GM12878 (cell line): ENCODE measurements around the gene IRAK3. TPM values are rescaled to one million over a fixed set of nuclear protein-coding genes. Genes with fewer than 3 reads are reported as not detected.

Source experiments
- ATAC-seq: fragments of 200-7000 bp; cut with Tn5 transposase; 3 replicates; pipeline ENCODE4 v1.9.1; 2020; ENCODE audit warnings: mild to moderate bottlenecking, moderate library complexity
- BruUV-seq: library from RNA; stranded (reverse); fragments of 400-500 nt; replicated peaks from 2 replicates; lab custom pipeline; 2021; lab: Mats Ljungman, UMichigan
- CTCF ChIA-PET: fragments of 300-600 bp; sonication (Branson Sonifier 250); formaldehyde crosslinking; extraction: SDS; loops from one replicate; lab custom pipeline; 2021; ENCODE audit warnings: inconsistent platforms; lab: Yijun Ruan, JAX
- POLR2A ChIA-PET: fragments of 350-600 bp; formaldehyde crosslinking; extraction: SDS; loops from one replicate; lab custom pipeline; 2021; ENCODE audit warnings: inconsistent platforms; lab: Charles Lee
- RAD21 ChIA-PET: fragments of 300-600 bp; sonication (Branson Sonifier 250); formaldehyde crosslinking; loops from one replicate; lab custom pipeline; 2023; ENCODE audit warnings: antibody characterized with exemption; ENCODE audit not compliant: unreplicated experiment; lab: Charles Lee
- SMC1A ChIA-PET: fragments of 300-600 bp; sonication (Branson Sonifier 250); formaldehyde crosslinking; loops from one replicate; lab custom pipeline; 2023; ENCODE audit not compliant: unreplicated experiment, uncharacterized antibody; lab: Charles Lee
- DNase-seq: peaks from one replicate; pipeline ENCODE4 v3.0.0-alpha.2; 2011; ENCODE audit warnings: low read depth, low spot score
- FAIRE-seq: peaks from 3 replicates; lab custom pipeline; 2011; peaks lifted over from hg19 to GRCh38; lab: Jason Lieb, UNC
- H2AFZ ChIP-seq: 2 replicates; pipeline ENCODE4 v1.6.0; 2011; ENCODE audit warnings: low read depth, low read length, control low read depth; ENCODE audit not compliant: control insufficient read depth
- H3K27ac ChIP-seq: 2 replicates; pipeline ENCODE4 v1.5.1; 2011; ENCODE audit warnings: control low read depth; ENCODE audit not compliant: control insufficient read depth, insufficient read depth
- H3K27me3 ChIP-seq, 2 experiments: replicated peaks in 1 of 2; 2 replicates each; pipeline versions ENCODE4 v1.6.0 to v1.6.1; 2011; ENCODE audit warnings: low read length in 1 of 2; ENCODE audit not compliant: control insufficient read depth in 2 of 2, insufficient read depth in 2 of 2
- H3K36me3 ChIP-seq, 2 experiments: 2 replicates each; pipeline ENCODE4 v1.5.1; 2011; ENCODE audit warnings: low read length in 1 of 2; ENCODE audit not compliant: control insufficient read depth in 2 of 2, insufficient read depth in 2 of 2
- H3K4me1 ChIP-seq: 2 replicates; pipeline ENCODE4 v1.6.1; 2011; ENCODE audit warnings: mild to moderate bottlenecking, low read length, moderate library complexity, mixed read lengths; ENCODE audit not compliant: control insufficient read depth, insufficient read depth
- H3K4me2 ChIP-seq: 2 replicates; pipeline ENCODE4 v1.6.0; 2011; ENCODE audit warnings: control low read depth; ENCODE audit not compliant: control insufficient read depth, insufficient read depth
- H3K4me3 ChIP-seq: fragments of 200-600 bp; sonication (generic); 2 replicates; pipeline ENCODE4 v1.5.1; 2016
- H3K79me2 ChIP-seq: 2 replicates; pipeline ENCODE4 v1.6.0; 2011; ENCODE audit warnings: low read length; ENCODE audit not compliant: control insufficient read depth, insufficient read depth
- H3K9ac ChIP-seq: 2 replicates; pipeline ENCODE4 v1.8.0; 2011; ENCODE audit warnings: low read length, control low read depth, mixed read lengths; ENCODE audit not compliant: control insufficient read depth, insufficient read depth
- H3K9me3 ChIP-seq: replicated peaks from 3 replicates; pipeline ENCODE4 v1.5.1; 2011; ENCODE audit warnings: mild to moderate bottlenecking, low read length; ENCODE audit not compliant: control insufficient read depth, insufficient read depth
- H4K20me1 ChIP-seq: 2 replicates; pipeline ENCODE4 v1.6.0; 2011; ENCODE audit not compliant: control insufficient read depth, insufficient read depth
- ATF3 ChIP-seq: IDR thresholded peaks from 2 replicates; pipeline ENCODE4 v1.6.1; 2011; ENCODE audit warnings: low read depth, mild to moderate bottlenecking, low read length, moderate library complexity, borderline replicate concordance; ENCODE audit errors: extremely low read depth
- CEBPB ChIP-seq, 2 experiments: fragments of 150-350 bp in 1 of 2; IDR thresholded peaks; 2 replicates each; pipeline ENCODE4 v1.6.1; 2012 to 2014; ENCODE audit warnings: low read depth in 2 of 2, low read length in 2 of 2, borderline replicate concordance in 1 of 2, inconsistent platforms in 1 of 2
- CHD1 ChIP-seq: IDR thresholded peaks from 2 replicates; pipeline ENCODE4 v1.6.1; 2012; ENCODE audit warnings: low read depth, low read length, improper control_type of control experiment
- ETV6 ChIP-seq, 2 experiments: fragments of 450-650 bp in 1 of 2; IDR thresholded peaks in 1 of 2; conservative IDR thresholded peaks in 1 of 2; 2 replicates each; pipeline ENCODE4 v1.6.1; 2014; ENCODE audit warnings: antibody characterized with exemption in 1 of 2, borderline replicate concordance in 1 of 2, low read depth in 1 of 2, mild to moderate bottlenecking in 1 of 2, moderate library complexity in 1 of 2
- NBN ChIP-seq: fragments of 450-650 bp; IDR thresholded peaks from 2 replicates; pipeline ENCODE4 v1.6.1; 2016
- RELB ChIP-seq: fragments of 450-650 bp; IDR thresholded peaks from 2 replicates; pipeline ENCODE4 v1.6.1; 2017; ENCODE audit warnings: low read depth, mild to moderate bottlenecking, moderate library complexity
- YBX1 ChIP-seq: fragments of 450-650 bp; IDR thresholded peaks from 2 replicates; pipeline ENCODE4 v1.6.1; 2016; ENCODE audit warnings: antibody characterized with exemption
- YY1 ChIP-seq: IDR thresholded peaks from 2 replicates; pipeline ENCODE4 v1.6.1; 2011; ENCODE audit warnings: low read depth, mild to moderate bottlenecking, low read length
- ZNF384 ChIP-seq: IDR thresholded peaks from 2 replicates; pipeline ENCODE4 v1.6.1; 2012; ENCODE audit warnings: low read depth, mild to moderate bottlenecking, low read length, improper control_type of control experiment, borderline replicate concordance
- WGBS: methylation state at CpG from one replicate; pipeline ENCODE4 v1.1.6; 2016; ENCODE audit warnings: low lambda C conversion rate; ENCODE audit not compliant: insufficient replicate concordance, insufficient coverage; ENCODE audit errors: missing lambda C conversion rate; 5-methylcytosine and 5-hydroxymethylcytosine counted together
- in situ Hi-C: fragments of 300-500 bp; cut with MboI; formaldehyde crosslinking; loops from 9 replicates; pipeline ENCODE4 v1.14.3; 2018; ENCODE audit warnings: mixed read lengths
- intact Hi-C: fragments of 100-400 bp; cut with micrococcal nuclease; formaldehyde crosslinking; loops from one replicate; pipeline ENCODE4 v1.14.2; 2022; ENCODE audit not compliant: unreplicated experiment
- polyA plus RNA-seq, 11 experiments: library from polyadenylated mRNA; depleted of rRNA in 4 of 11; unstranded in 6 of 11; stranded (reverse) in 5 of 11; fragments of >200 nt; fragmentation: Nextera tagmentation in 4 of 11; fragmentation: Illumina TruSeq in 1 of 11; extraction: Ambion mirVana in 4 of 11; extraction: Trizol in 1 of 11; gene quantifications; 1 replicate in 1 of 11; 2 replicates in 10 of 11; pipeline versions ENCODE4 v1.2.1 to v1.2.3, GENCODE V29; 2011 to 2016; ENCODE audit warnings: inconsistent platforms in 2 of 11, missing spikeins in 2 of 11, low read depth in 1 of 11
- total RNA-seq, 4 experiments: library from RNA; depleted of rRNA in 3 of 4; stranded (reverse); fragments of >200 nt in 3 of 4; fragmentation: Illumina TruSeq in 1 of 4; extraction: Trizol in 1 of 4; gene quantifications; 2 replicates each; pipeline versions ENCODE4 v1.2.1 to v1.2.3, GENCODE V29; 2013 to 2021

Gene IRAK3
- total and polyA plus RNA-seq, 10 of the 15 experiments (the other 5 are each of a cell fraction or from before 2014, with no cell fraction given), result 1.4 to 14.1 (median 5.4) TPM

- FAIRE-seq, result no peak
- Histone ChIP-seq H3K79me2 (peaks cover 8% of the 10 kb centered on the region), H3K4me3 (no peak overlapping the region), H3K9ac (no peak overlapping the region), H3K27ac (no peak overlapping the region), H3K27me3 (peaks cover 0 to 5% of the 10 kb centered on the region in 2 experiments; a peak in 1 of 4 replicates), H2AFZ (no peak overlapping the region), H3K4me1 (peaks cover 7% of the 10 kb centered on the region), H3K9me3 (no peaks in the 10 kb centered on the region; the same call in 2 of the 3 replicates), H3K36me3 (no peaks in the 10 kb centered on the region), H3K4me2 (no peak overlapping the region), H4K20me1 (no peaks in the 10 kb centered on the region)
- ATAC-seq, result no peak
- in situ Hi-C loops (no loop called here), intact Hi-C loops (no loop called here)
- BruUV-seq, result no TSS peak
- DNase-seq, result no peak
- ChIA-PET CTCF (interaction anchor here (1.7 kb wide), 1 partner anchor 19 kb away, joined by 5 read pairs; the partner anchor contains the start of gene TMBIM4), RAD21 (no interaction called here), SMC1A (interaction anchor here (0.9 kb wide), 1 partner anchor 25 kb away, joined by 3 read pairs; no protein-coding TSS in a partner anchor), POLR2A (no interaction called here)
- 64% methylated on average over 4 of the region's 4 CpGs for WGBS
- no peak for TF ChIP-seq ETV6 (conservative IDR thresholded peaks at IDR 0.05 in 1 of 2, IDR thresholded peaks at IDR 0.05 in 1 of 2; ENCODE audit: borderline replicate concordance in 1 of 2, low read depth in 1 of 2)
- TF ChIP-seq RELB, result no peak
- TF ChIP-seq ZNF384, result no peak
- no peak for TF ChIP-seq CHD1
- no peak for TF ChIP-seq YY1
- TF ChIP-seq CEBPB (IDR thresholded peaks at IDR 0.05; ENCODE audit: borderline replicate concordance in 1 of 2, low read depth in 2 of 2, low read length in 2 of 2), result no peak
- TF ChIP-seq NBN, result no peak
- TF ChIP-seq ATF3, result no peak
- TF ChIP-seq YBX1, result no peak
These were observed 1.2 kb upstream of the IRAK3 start for GRCh38 chr12:66187821-66188220.
